Measurements from ENCODE around the gene TRRAP.

Gene TRRAP

GRCh38 chr7:99001482-99002147, 123.3 kb downstream of the TRRAP start:
- TF ChIP-seq, protein P1, sequence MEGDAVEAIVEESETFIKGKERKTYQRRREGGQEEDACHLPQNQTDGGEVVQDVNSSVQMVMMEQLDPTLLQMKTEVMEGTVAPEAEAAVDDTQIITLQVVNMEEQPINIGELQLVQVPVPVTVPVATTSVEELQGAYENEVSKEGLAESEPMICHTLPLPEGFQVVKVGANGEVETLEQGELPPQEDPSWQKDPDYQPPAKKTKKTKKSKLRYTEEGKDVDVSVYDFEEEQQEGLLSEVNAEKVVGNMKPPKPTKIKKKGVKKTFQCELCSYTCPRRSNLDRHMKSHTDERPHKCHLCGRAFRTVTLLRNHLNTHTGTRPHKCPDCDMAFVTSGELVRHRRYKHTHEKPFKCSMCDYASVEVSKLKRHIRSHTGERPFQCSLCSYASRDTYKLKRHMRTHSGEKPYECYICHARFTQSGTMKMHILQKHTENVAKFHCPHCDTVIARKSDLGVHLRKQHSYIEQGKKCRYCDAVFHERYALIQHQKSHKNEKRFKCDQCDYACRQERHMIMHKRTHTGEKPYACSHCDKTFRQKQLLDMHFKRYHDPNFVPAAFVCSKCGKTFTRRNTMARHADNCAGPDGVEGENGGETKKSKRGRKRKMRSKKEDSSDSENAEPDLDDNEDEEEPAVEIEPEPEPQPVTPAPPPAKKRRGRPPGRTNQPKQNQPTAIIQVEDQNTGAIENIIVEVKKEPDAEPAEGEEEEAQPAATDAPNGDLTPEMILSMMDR (IDR thresholded peaks at IDR 0.05), result no peak
- no peaks in the 10 kb centered on the region for H3K4me1 ChIP-seq (ENCODE audit: control insufficient read depth in 1 of 2, insufficient read depth in 1 of 2, low read depth in 1 of 2, low read length in 1 of 2)
- no peaks in the 10 kb centered on the region for H3K27me3 ChIP-seq
- H3K9me3 ChIP-seq, result no peaks in the 10 kb centered on the region
- H3K4me3 ChIP-seq (ENCODE audit: low read depth in 1 of 2, low read length in 1 of 2), result no peak overlapping the region
- peaks cover 97% of the 10 kb centered on the region for H3K36me3 ChIP-seq
- no peak overlapping the region for H3K27ac ChIP-seq

DNA sequence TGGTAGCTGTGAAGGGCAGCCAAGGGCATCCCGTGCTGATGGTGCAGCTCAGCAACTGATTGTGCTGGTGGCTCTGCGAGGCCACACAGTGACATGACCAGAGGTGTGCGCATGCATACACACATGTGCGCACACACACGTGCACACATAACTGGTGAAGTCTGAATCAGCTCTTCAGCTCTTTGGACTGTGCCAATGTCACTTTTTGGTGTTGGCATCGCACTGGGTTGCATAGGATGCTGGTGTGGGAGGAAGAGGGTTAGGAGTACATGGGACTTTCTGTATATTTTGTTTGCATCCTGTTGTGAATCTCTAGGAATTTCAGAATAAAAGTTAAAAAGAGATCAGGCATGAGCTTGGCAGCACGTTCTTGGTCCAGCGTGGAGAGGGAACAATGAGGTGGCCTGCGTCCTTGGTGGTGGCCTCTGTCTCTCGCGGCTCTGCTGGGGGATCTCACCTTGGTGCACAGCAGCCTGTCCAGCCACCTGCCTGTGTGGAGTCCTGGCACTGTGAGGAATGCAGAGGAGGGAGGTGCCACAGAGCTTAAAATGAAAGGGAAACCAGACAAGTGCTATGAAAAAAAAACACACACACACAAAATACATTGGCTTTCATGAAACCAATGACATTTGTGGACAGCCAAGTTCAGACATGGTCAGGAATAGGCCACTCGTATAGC, 124.0 kb downstream of the TRRAP start:
- no peaks in the 10 kb centered on the region for H3K9me3 ChIP-seq
- no peak overlapping the region for H3K4me3 ChIP-seq (ENCODE audit: low read depth in 1 of 2, low read length in 1 of 2)
- no peaks in the 10 kb centered on the region for H3K4me1 ChIP-seq (ENCODE audit: control insufficient read depth in 1 of 2, insufficient read depth in 1 of 2, low read depth in 1 of 2, low read length in 1 of 2)
- TF ChIP-seq, protein P1 (IDR thresholded peaks at IDR 0.05), result no peak
- no peaks in the 10 kb centered on the region for H3K27me3 ChIP-seq
- peaks cover 99% of the 10 kb centered on the region for H3K36me3 ChIP-seq
- H3K27ac ChIP-seq, result no peak overlapping the region

DNA sequence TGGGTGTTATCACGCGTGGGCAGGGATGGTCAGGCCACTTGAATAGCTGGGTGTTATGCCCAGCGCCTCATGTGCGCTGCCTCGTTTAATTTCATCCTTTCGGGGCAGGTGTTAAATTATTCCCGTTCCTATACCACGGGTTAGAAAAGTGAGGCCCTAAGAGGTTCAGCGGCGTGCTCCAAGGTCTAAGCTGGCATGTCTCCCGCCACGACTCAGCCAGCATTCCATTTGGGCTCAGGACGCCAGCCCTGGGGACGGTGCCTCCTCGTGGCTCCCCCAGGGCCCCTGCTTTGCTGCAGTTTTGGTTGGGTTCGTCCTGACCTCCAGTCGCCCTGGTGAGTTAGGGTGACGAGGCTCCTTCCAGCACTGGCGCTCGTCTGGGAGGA, 124.5 kb downstream of the TRRAP start:
- Histone ChIP-seq H3K4me3 (ENCODE audit: low read depth in 1 of 2, low read length in 1 of 2) (no peak overlapping the region), H3K36me3 (peaks cover 99% of the 10 kb centered on the region), H3K27ac (no peak overlapping the region)

GRCh38 chr7:99003419-99003818, 125.1 kb downstream of the TRRAP start:
- Histone ChIP-seq H3K36me3 (peaks cover 99% of the 10 kb centered on the region), H3K9me3 (no peaks in the 10 kb centered on the region)
- TF ChIP-seq, protein P1 (IDR thresholded peaks at IDR 0.05), result no peak

More for the DNA sequence above, 124.5 kb downstream of the TRRAP start:
- H3K9me3 ChIP-seq, result no peaks in the 10 kb centered on the region
- TF ChIP-seq, protein P1 (IDR thresholded peaks at IDR 0.05), result no peak
- H3K4me1 ChIP-seq (ENCODE audit: control insufficient read depth in 1 of 2, insufficient read depth in 1 of 2, low read depth in 1 of 2, low read length in 1 of 2), result no peaks in the 10 kb centered on the region
- no peaks in the 10 kb centered on the region for H3K27me3 ChIP-seq

GRCh38 chr7:99004216-99004615, 125.9 kb downstream of the TRRAP start:
- no peaks in the 10 kb centered on the region for H3K4me1 ChIP-seq (ENCODE audit: control insufficient read depth in 1 of 2, insufficient read depth in 1 of 2, low read depth in 1 of 2, low read length in 1 of 2)
- H3K27me3 ChIP-seq, result no peaks in the 10 kb centered on the region
- TF ChIP-seq, protein P1 (IDR thresholded peaks at IDR 0.05), result no peak
- H3K9me3 ChIP-seq, result no peaks in the 10 kb centered on the region
- H3K36me3 ChIP-seq, result peaks cover 99% of the 10 kb centered on the region
- H3K4me3 ChIP-seq (ENCODE audit: low read depth in 1 of 2, low read length in 1 of 2), result no peak overlapping the region
- H3K27ac ChIP-seq, result no peak overlapping the region

More at GRCh38 chr7:99003419-99003818, 125.1 kb downstream of the TRRAP start:
- Histone ChIP-seq H3K4me1 (ENCODE audit: control insufficient read depth in 1 of 2, insufficient read depth in 1 of 2, low read depth in 1 of 2, low read length in 1 of 2) (no peaks in the 10 kb centered on the region), H3K27me3 (no peaks in the 10 kb centered on the region), H3K4me3 (ENCODE audit: low read depth in 1 of 2, low read length in 1 of 2) (no peak overlapping the region), H3K27ac (no peak overlapping the region)
